Measurements from ENCODE around the gene CCN2. TPM values are rescaled to one million over a fixed set of nuclear protein-coding genes. Genes with fewer than 3 reads are reported as not detected.
A peak's percentile ranks its signal among the peaks of the same experiment; 100 is the strongest.

CCN2 gene
- total RNA-seq, 3 donors from 2014 or later: 91.1 to 122 (median 95.0) TPM

DNA sequence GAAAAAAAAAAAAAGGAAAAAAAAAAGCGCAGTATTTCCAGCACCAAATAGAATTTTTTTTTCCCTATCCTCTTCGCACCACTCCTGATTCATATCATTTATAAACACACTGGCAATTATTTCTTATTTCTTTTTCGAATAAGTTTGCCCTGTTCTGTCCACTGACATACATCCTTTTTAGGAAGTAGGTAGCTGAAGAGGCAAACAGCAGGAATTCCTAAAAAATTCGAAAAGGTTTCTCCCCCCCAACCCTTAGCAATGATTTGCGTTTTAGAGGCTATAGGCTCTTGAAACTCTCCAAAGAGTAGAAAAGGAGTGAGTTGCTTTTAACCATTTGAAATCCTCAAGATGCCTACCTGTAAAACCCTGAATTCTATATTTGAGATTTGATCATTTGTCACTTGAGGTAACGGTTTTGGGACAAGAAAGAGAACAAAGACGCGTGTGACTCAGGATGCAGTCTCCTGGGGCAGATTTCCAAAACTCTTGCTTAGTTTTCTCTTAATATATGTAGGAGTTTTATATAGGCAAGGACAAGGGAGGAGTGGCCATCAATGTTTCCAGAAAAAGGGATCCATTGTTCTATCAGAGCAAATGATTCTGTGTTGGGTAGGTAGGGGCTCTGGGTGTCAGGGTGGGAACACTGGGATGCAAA lies 531 bp upstream of the CCN2 start:
- H3K9me3 ChIP-seq: no peaks in the 10 kb centered on the region
- H3K4me3 ChIP-seq: peak overlapping the region; percentile 76 to 79 (median 78)
- H3K27me3 ChIP-seq: no peaks in the 10 kb centered on the region
- H3K36me3 ChIP-seq: no peaks in the 10 kb centered on the region
- no peaks in the 10 kb centered on the region for H3K4me1 ChIP-seq
- TF ChIP-seq POLR2AphosphoS5 (IDR thresholded peaks at IDR 0.05): no peak
- intact Hi-C loops (cut with DNase I; ENCODE audit: low total_unique reads): no loop called here
- DNase-seq (ENCODE audit: low spot score in 2 of 2): no peak
- H3K27ac ChIP-seq: peak overlapping the region; percentile 10 to 92

- Histone ChIP-seq H3K4me3 (peak overlapping the region; percentile 76 to 79 (median 78)), H3K27me3 (no peaks in the 10 kb centered on the region), H3K4me1 (no peaks in the 10 kb centered on the region), H3K36me3 (no peaks in the 10 kb centered on the region), H3K9me3 (no peaks in the 10 kb centered on the region), H3K27ac (peak overlapping the region; percentile 92 to 98)
- TF ChIP-seq, protein P1, sequence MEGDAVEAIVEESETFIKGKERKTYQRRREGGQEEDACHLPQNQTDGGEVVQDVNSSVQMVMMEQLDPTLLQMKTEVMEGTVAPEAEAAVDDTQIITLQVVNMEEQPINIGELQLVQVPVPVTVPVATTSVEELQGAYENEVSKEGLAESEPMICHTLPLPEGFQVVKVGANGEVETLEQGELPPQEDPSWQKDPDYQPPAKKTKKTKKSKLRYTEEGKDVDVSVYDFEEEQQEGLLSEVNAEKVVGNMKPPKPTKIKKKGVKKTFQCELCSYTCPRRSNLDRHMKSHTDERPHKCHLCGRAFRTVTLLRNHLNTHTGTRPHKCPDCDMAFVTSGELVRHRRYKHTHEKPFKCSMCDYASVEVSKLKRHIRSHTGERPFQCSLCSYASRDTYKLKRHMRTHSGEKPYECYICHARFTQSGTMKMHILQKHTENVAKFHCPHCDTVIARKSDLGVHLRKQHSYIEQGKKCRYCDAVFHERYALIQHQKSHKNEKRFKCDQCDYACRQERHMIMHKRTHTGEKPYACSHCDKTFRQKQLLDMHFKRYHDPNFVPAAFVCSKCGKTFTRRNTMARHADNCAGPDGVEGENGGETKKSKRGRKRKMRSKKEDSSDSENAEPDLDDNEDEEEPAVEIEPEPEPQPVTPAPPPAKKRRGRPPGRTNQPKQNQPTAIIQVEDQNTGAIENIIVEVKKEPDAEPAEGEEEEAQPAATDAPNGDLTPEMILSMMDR (IDR thresholded peaks at IDR 0.05): peak; percentile 16 to 37 (median 37)
- TF ChIP-seq POLR2A (IDR thresholded peaks at IDR 0.05): no peak
- peak; percentile 13 to 72 (median 68) for TF ChIP-seq POLR2AphosphoS5 (IDR thresholded peaks at IDR 0.05)
- DNase-seq (ENCODE audit: low spot score in 2 of 2): peak; percentile 71 to 81
- intact Hi-C loops (cut with DNase I; ENCODE audit: low total_unique reads): no loop called here
Observed at GRCh38 chr6:131949909-131950766, 1.0 kb downstream of the CCN2 start.

DNA sequence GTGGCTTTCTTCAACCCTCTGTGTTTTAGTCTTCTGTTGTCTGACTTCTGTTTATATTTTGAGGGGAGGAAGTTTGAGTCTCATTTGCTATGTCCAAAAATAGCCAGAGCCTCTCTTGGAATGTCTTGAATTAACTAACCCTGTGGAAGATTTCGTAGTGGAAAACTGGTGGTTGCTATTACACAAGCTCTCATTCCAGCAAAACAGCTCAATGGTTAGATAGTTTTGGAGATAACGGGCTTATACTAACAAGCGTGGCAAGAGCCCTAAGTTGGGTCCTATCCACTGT lies 1.6 kb downstream of the CCN2 start:
- no peak for DNase-seq (ENCODE audit: low spot score in 2 of 2)
- TF ChIP-seq, protein P1 (IDR thresholded peaks at IDR 0.05): no peak
- TF ChIP-seq POLR2A (IDR thresholded peaks at IDR 0.05): no peak
- no peak for TF ChIP-seq POLR2AphosphoS5 (IDR thresholded peaks at IDR 0.05)
- H3K36me3 ChIP-seq: no peaks in the 10 kb centered on the region

DNA sequence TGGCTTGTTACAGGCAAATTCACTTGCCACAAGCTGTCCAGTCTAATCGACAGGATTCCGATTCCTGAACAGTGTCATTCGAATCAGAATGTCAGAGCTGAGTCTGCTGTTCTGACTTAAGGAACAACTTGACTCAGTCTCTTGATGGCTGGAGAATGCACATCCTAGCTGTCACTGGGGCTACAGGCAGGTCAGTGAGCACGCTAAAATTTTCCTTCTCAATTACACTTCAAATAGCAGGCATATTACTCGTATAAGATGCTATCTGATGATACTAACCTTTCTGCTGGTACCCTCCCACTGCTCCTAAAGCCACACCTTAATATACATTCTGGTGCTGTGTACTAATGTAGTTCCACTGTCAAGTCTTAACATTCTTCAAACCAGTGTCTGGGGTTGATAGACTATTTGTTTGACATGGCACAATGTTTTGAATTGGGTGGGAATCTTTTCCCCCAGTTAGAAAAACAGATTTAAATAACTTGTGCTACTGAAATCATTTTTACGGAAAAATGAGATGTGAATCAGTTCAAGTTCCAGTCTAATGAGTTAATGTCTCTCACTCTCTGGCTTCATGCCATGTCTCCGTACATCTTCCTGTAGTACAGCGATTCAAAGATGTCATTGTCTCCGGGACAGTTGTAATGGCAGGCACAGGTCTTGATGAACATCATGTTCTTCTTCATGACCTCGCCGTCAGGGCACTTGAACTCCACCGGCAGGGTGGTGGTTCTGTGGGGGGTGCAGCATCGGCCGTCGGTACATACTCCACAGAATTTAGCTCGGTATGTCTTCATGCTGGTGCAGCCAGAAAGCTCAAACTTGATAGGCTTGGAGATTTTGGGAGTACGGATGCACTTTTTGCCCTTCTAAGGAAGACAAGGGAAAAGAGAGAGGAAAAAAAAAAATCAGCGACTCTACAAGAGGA lies 2.2 kb downstream of the CCN2 start:
- Histone ChIP-seq H3K4me1 (no peaks in the 10 kb centered on the region), H3K27ac (peak overlapping the region; percentile 92 to 98), H3K9me3 (no peaks in the 10 kb centered on the region), H3K27me3 (no peaks in the 10 kb centered on the region), H3K36me3 (no peaks in the 10 kb centered on the region), H3K4me3 (peak overlapping the region; percentile 76 to 79 (median 78))
- TF ChIP-seq, protein P1 (IDR thresholded peaks at IDR 0.05): no peak
- peak in 1 of 3 donors; percentile 78 for TF ChIP-seq POLR2AphosphoS5 (IDR thresholded peaks at IDR 0.05)
- DNase-seq (ENCODE audit: low spot score in 2 of 2): no peak
- intact Hi-C loops (cut with DNase I; ENCODE audit: low total_unique reads): no loop called here

More for the DNA sequence above, 1.6 kb downstream of the CCN2 start:
- Histone ChIP-seq H3K27ac (peak overlapping the region; percentile 92 to 98), H3K4me3 (peak overlapping the region; percentile 76 to 79 (median 78)), H3K9me3 (no peaks in the 10 kb centered on the region), H3K27me3 (no peaks in the 10 kb centered on the region), H3K4me1 (no peaks in the 10 kb centered on the region)
- intact Hi-C loops (cut with DNase I; ENCODE audit: low total_unique reads): no loop called here

- Histone ChIP-seq H3K36me3 (no peaks in the 10 kb centered on the region), H3K27me3 (no peaks in the 10 kb centered on the region), H3K4me1 (no peaks in the 10 kb centered on the region), H3K27ac (peak overlapping the region; percentile 92 to 98), H3K4me3 (peak overlapping the region; percentile 76 to 79 (median 78)), H3K9me3 (no peaks in the 10 kb centered on the region)
- TF ChIP-seq, protein P1 (IDR thresholded peaks at IDR 0.05): no peak
- TF ChIP-seq POLR2A (IDR thresholded peaks at IDR 0.05) (no peak), POLR2AphosphoS5 (IDR thresholded peaks at IDR 0.05) (no peak)
- DNase-seq (ENCODE audit: low spot score in 2 of 2): no peak
- intact Hi-C loops (cut with DNase I; ENCODE audit: low total_unique reads): no loop called here
Observed at GRCh38 chr6:131947986-131948661, 3.0 kb downstream of the CCN2 start.

Data from breast epithelium (tissue), 4 donors.